ENCODE measurements around the gene ZNHIT1. TPM values are rescaled to one million over a fixed set of nuclear protein-coding genes. Genes with fewer than 3 reads are reported as not detected.
"Not testable (repeated sequence)": the region's sequence is repeated elsewhere in the genome, so short reads cannot be mapped to it uniquely, and the experiment has no call there.

Gene ZNHIT1
- polyA plus RNA-seq, 1 donor (not counting 4 experiments of a cell fraction or from before 2014, with no cell fraction given): 46.4 TPM

GRCh38 chr7:101201695-101202602, 16.0 kb upstream of the ZNHIT1 start:
- peak overlapping the region; percentile 27 for H3K4me2 ChIP-seq (ENCODE audit: control insufficient read depth, extremely low read depth, insufficient read depth, low read depth, low read length)
- H3K9me1 ChIP-seq (ENCODE audit: control insufficient read depth, extremely low read depth, insufficient read depth, low read length): no peaks in the 10 kb centered on the region
- H2AFZ ChIP-seq (ENCODE audit: control insufficient read depth, low read length): no peak overlapping the region
- no peaks in the 10 kb centered on the region for H3K9me3 ChIP-seq (ENCODE audit: control insufficient read depth, low read depth, low read length)
- DNase-seq (ENCODE audit: low read depth, low spot score) (no peak), FAIRE-seq (no peak)
- H3K4me1 ChIP-seq (ENCODE audit: control insufficient read depth, extremely low read depth, insufficient read depth, low read length): no peaks in the 10 kb centered on the region
- TF ChIP-seq, protein P1, sequence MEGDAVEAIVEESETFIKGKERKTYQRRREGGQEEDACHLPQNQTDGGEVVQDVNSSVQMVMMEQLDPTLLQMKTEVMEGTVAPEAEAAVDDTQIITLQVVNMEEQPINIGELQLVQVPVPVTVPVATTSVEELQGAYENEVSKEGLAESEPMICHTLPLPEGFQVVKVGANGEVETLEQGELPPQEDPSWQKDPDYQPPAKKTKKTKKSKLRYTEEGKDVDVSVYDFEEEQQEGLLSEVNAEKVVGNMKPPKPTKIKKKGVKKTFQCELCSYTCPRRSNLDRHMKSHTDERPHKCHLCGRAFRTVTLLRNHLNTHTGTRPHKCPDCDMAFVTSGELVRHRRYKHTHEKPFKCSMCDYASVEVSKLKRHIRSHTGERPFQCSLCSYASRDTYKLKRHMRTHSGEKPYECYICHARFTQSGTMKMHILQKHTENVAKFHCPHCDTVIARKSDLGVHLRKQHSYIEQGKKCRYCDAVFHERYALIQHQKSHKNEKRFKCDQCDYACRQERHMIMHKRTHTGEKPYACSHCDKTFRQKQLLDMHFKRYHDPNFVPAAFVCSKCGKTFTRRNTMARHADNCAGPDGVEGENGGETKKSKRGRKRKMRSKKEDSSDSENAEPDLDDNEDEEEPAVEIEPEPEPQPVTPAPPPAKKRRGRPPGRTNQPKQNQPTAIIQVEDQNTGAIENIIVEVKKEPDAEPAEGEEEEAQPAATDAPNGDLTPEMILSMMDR (optimal IDR thresholded peaks at IDR 0.05 in 1 of 3, IDR thresholded peaks at IDR 0.05 in 1 of 3, conservative IDR thresholded peaks at IDR 0.05 in 1 of 3; ENCODE audit: extremely low read depth in 1 of 3, insufficient read depth in 2 of 3, low read length in 3 of 3): no peak
- TF ChIP-seq EZH2 (IDR thresholded peaks at IDR 0.05; ENCODE audit: low read length): peak; percentile 68
- H3K27me3 ChIP-seq (ENCODE audit: control insufficient read depth, extremely low read depth, insufficient read depth, low read length): peaks cover 31% of the 10 kb centered on the region
- no peak overlapping the region for H3K9ac ChIP-seq (ENCODE audit: control insufficient read depth, extremely low read depth, insufficient read depth, low read length)
- dilution Hi-C loops (cut with MboI; ENCODE audit: extremely low pct_ligation_motif_present, low sequenced_read_pairs): no loop called here
- peak overlapping the region in 1 of 3 experiments; percentile 37 for H3K4me3 ChIP-seq (ENCODE audit: control insufficient read depth in 2 of 3, extremely low read depth in 1 of 3, insufficient read depth in 2 of 3, low read depth in 1 of 3, low read length in 3 of 3)
- no peak overlapping the region for H3K27ac ChIP-seq (ENCODE audit: control insufficient read depth, insufficient read depth, low read length)
- no peaks in the 10 kb centered on the region for H3K79me2 ChIP-seq (ENCODE audit: control insufficient read depth, insufficient read depth, low read length)
- no peaks in the 10 kb centered on the region for H4K20me1 ChIP-seq (ENCODE audit: control insufficient read depth, extremely low read depth, insufficient read depth, low read length)
- peaks cover 0 to 4% of the 10 kb centered on the region in 2 experiments for H3K36me3 ChIP-seq (ENCODE audit: control insufficient read depth in 2 of 2, extremely low read depth in 1 of 2, insufficient read depth in 2 of 2, low read length in 2 of 2)

DNA sequence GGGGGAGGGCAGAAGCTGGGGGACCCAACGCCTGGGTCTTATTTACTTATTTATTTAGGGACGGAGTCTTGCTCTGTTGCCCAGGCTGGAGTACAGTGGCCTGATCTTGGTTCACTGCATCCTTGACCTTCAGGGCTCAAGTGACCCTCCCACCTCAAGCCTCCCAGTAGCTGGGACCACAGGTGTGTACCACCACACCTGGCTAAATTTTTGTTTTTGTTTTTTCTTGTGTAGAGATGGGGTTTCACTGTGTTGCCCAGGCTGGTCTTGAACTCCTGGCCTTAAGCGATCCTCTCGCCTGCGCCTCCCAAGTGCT, 15.4 kb upstream of the ZNHIT1 start:
- dilution Hi-C loops (cut with MboI; ENCODE audit: extremely low pct_ligation_motif_present, low sequenced_read_pairs): no loop called here
- H3K27me3 ChIP-seq (ENCODE audit: control insufficient read depth, extremely low read depth, insufficient read depth, low read length): peaks cover 31% of the 10 kb centered on the region

GRCh38 chr7:101203740-101204738, 13.9 kb upstream of the ZNHIT1 start:
- H3K27ac ChIP-seq (ENCODE audit: control insufficient read depth, insufficient read depth, low read length); H3K9me1 ChIP-seq (ENCODE audit: control insufficient read depth, extremely low read depth, insufficient read depth, low read length); H3K4me2 ChIP-seq (ENCODE audit: control insufficient read depth, extremely low read depth, insufficient read depth, low read depth, low read length); H3K9me3 ChIP-seq (ENCODE audit: control insufficient read depth, low read depth, low read length); FAIRE-seq; H3K79me2 ChIP-seq (ENCODE audit: control insufficient read depth, insufficient read depth, low read length); H2AFZ ChIP-seq (ENCODE audit: control insufficient read depth, low read length); DNase-seq (ENCODE audit: low read depth, low spot score); H4K20me1 ChIP-seq (ENCODE audit: control insufficient read depth, extremely low read depth, insufficient read depth, low read length); H3K9ac ChIP-seq (ENCODE audit: control insufficient read depth, extremely low read depth, insufficient read depth, low read length); H3K4me1 ChIP-seq (ENCODE audit: control insufficient read depth, extremely low read depth, insufficient read depth, low read length); H3K4me3 ChIP-seq (ENCODE audit: control insufficient read depth in 2 of 3, extremely low read depth in 1 of 3, insufficient read depth in 2 of 3, low read depth in 1 of 3, low read length in 3 of 3); dilution Hi-C loops (cut with MboI; ENCODE audit: extremely low pct_ligation_motif_present, low sequenced_read_pairs): not testable (repeated sequence)
- peaks cover 31% of the 10 kb centered on the region for H3K27me3 ChIP-seq (ENCODE audit: control insufficient read depth, extremely low read depth, insufficient read depth, low read length)
- H3K36me3 ChIP-seq (ENCODE audit: control insufficient read depth in 2 of 2, extremely low read depth in 1 of 2, insufficient read depth in 2 of 2, low read length in 2 of 2): peaks cover 0 to 10% of the 10 kb centered on the region in 2 experiments

More for the DNA sequence above, 15.4 kb upstream of the ZNHIT1 start:
- DNase-seq (ENCODE audit: low read depth, low spot score) (no peak), FAIRE-seq (no peak)
- Histone ChIP-seq H3K4me1 (ENCODE audit: control insufficient read depth, extremely low read depth, insufficient read depth, low read length) (no peaks in the 10 kb centered on the region), H3K36me3 (ENCODE audit: control insufficient read depth in 2 of 2, extremely low read depth in 1 of 2, insufficient read depth in 2 of 2, low read length in 2 of 2) (peaks cover 0 to 4% of the 10 kb centered on the region in 2 experiments), H2AFZ (ENCODE audit: control insufficient read depth, low read length) (no peak overlapping the region), H3K9me3 (ENCODE audit: control insufficient read depth, low read depth, low read length) (no peaks in the 10 kb centered on the region), H3K4me2 (ENCODE audit: control insufficient read depth, extremely low read depth, insufficient read depth, low read depth, low read length) (no peak overlapping the region), H3K79me2 (ENCODE audit: control insufficient read depth, insufficient read depth, low read length) (no peaks in the 10 kb centered on the region), H4K20me1 (ENCODE audit: control insufficient read depth, extremely low read depth, insufficient read depth, low read length) (no peaks in the 10 kb centered on the region), H3K9me1 (ENCODE audit: control insufficient read depth, extremely low read depth, insufficient read depth, low read length) (no peaks in the 10 kb centered on the region), H3K9ac (ENCODE audit: control insufficient read depth, extremely low read depth, insufficient read depth, low read length) (no peak overlapping the region), H3K27ac (ENCODE audit: control insufficient read depth, insufficient read depth, low read length) (no peak overlapping the region), H3K4me3 (ENCODE audit: control insufficient read depth in 2 of 3, extremely low read depth in 1 of 3, insufficient read depth in 2 of 3, low read depth in 1 of 3, low read length in 3 of 3) (no peak overlapping the region)
- TF ChIP-seq, protein P1 (optimal IDR thresholded peaks at IDR 0.05 in 1 of 3, IDR thresholded peaks at IDR 0.05 in 1 of 3, conservative IDR thresholded peaks at IDR 0.05 in 1 of 3; ENCODE audit: extremely low read depth in 1 of 3, insufficient read depth in 2 of 3, low read length in 3 of 3): no peak
- TF ChIP-seq EZH2 (IDR thresholded peaks at IDR 0.05; ENCODE audit: low read length): no peak
